Upper lobe of right lung (tissue), 1 donor: ENCODE results near the gene APOA5. TPM values are rescaled to one million over a fixed set of nuclear protein-coding genes. Genes with fewer than 3 reads are reported as not detected.
A peak's percentile ranks its signal among the peaks of the same experiment; 100 is the strongest.

Source experiments
- ATAC-seq: fragments of 200-7000 bp; cut with Tn5 transposase; one replicate; pipeline ENCODE4 v1.9.1; 2020; ENCODE audit warnings: mild to moderate bottlenecking, moderate library complexity
- DNase-seq: peaks from one replicate; pipeline ENCODE4 v3.0.0-alpha.2; 2020
- H3K27ac ChIP-seq: fragments of 200-600 bp; one replicate; pipeline ENCODE4 v1.8.0; 2022
- H3K27me3 ChIP-seq: fragments of 200-600 bp; one replicate; pipeline ENCODE4 v1.8.0; 2022; ENCODE audit warnings: mild to moderate bottlenecking
- H3K36me3 ChIP-seq: fragments of 200-600 bp; one replicate; pipeline ENCODE4 v1.8.0; 2022
- H3K4me1 ChIP-seq: fragments of 200-600 bp; one replicate; pipeline ENCODE4 v1.8.0; 2022
- H3K4me3 ChIP-seq: fragments of 200-600 bp; one replicate; pipeline ENCODE4 v1.8.0; 2022; ENCODE audit warnings: mild to moderate bottlenecking
- H3K9me3 ChIP-seq: fragments of 200-600 bp; one replicate; pipeline ENCODE4 v1.8.0; 2022
- intact Hi-C: fragments of 100-400 bp; cut with DNase I; formaldehyde crosslinking; loops from one replicate; pipeline ENCODE4 v1.11.0; 2022
- long read RNA-seq: library from polyadenylated mRNA; unstranded; transcript quantifications from one replicate; pipeline ENCODE4 v2.0.0, GENCODE V29; 2021
- total RNA-seq: library from RNA; stranded (reverse); fragmentation: NEBNext Ultra II Directional; extraction: Animal tissue kit (Norgen Biotek cat#: 25700); gene quantifications from one replicate; pipeline ENCODE4 v1.2.1, GENCODE V29; 2021
- TF ChIP-seq, protein P1 (sequence below): fragments of 200-600 bp; IDR thresholded peaks from one replicate; pipeline ENCODE4 v1.8.0; 2022; ENCODE audit warnings: antibody characterized with exemption
- donor health status: DM: no; HTN: yes; CAD: no; lungs with severe emphysema.

The APOA5 gene
- not detected for total RNA-seq
- long read RNA-seq: 0 reads

DNA sequence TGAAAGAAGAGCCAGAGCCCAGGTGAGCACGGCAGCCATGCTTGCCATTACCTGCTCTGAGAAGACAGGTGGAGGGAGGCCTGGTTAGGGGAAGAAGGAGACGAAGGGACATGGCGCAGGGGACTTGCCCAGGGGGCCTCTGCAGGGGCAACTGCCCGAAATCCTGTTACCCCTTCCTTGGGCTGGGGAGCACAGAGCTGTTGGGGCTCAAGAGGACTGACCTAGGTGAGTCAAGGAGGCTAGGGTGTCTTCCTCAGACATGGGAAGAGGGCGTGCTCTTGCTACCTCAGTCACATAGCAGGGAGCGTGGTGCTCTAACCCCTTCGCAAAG lies at the start of gene APOA5:
TSS of gene APOA5 (minus strand) at position 67 of the 331 bp plus-strand sequence. CDS start at position 48, 19 bp downstream.
- H3K27ac ChIP-seq: no peak within 1 kb of the TSS
- intact Hi-C loops: no loop called here
- TF ChIP-seq, protein P1, sequence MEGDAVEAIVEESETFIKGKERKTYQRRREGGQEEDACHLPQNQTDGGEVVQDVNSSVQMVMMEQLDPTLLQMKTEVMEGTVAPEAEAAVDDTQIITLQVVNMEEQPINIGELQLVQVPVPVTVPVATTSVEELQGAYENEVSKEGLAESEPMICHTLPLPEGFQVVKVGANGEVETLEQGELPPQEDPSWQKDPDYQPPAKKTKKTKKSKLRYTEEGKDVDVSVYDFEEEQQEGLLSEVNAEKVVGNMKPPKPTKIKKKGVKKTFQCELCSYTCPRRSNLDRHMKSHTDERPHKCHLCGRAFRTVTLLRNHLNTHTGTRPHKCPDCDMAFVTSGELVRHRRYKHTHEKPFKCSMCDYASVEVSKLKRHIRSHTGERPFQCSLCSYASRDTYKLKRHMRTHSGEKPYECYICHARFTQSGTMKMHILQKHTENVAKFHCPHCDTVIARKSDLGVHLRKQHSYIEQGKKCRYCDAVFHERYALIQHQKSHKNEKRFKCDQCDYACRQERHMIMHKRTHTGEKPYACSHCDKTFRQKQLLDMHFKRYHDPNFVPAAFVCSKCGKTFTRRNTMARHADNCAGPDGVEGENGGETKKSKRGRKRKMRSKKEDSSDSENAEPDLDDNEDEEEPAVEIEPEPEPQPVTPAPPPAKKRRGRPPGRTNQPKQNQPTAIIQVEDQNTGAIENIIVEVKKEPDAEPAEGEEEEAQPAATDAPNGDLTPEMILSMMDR: no peak
- no peaks in the 10 kb centered on the region for H3K27me3 ChIP-seq
- H3K4me1 ChIP-seq: peaks cover 19% of the 10 kb centered on the region
- DNase-seq: no peak
- H3K4me3 ChIP-seq: no peak within 1 kb of the TSS
- no peaks in the 10 kb centered on the region for H3K36me3 ChIP-seq
- H3K9me3 ChIP-seq: no peaks in the 10 kb centered on the region
- no peak for ATAC-seq

- Histone ChIP-seq H3K27ac (no peak overlapping the region), H3K27me3 (no peaks in the 10 kb centered on the region), H3K4me1 (peaks cover 1% of the 10 kb centered on the region), H3K4me3 (no peak overlapping the region), H3K9me3 (no peaks in the 10 kb centered on the region), H3K36me3 (peaks cover 21% of the 10 kb centered on the region)
- DNase-seq (no peak), ATAC-seq (no peak)
- TF ChIP-seq, protein P1: no peak
- intact Hi-C loops: no loop called here
Measured at GRCh38 chr11:116840746-116841296, 49.1 kb upstream of the APOA5 start.

DNA sequence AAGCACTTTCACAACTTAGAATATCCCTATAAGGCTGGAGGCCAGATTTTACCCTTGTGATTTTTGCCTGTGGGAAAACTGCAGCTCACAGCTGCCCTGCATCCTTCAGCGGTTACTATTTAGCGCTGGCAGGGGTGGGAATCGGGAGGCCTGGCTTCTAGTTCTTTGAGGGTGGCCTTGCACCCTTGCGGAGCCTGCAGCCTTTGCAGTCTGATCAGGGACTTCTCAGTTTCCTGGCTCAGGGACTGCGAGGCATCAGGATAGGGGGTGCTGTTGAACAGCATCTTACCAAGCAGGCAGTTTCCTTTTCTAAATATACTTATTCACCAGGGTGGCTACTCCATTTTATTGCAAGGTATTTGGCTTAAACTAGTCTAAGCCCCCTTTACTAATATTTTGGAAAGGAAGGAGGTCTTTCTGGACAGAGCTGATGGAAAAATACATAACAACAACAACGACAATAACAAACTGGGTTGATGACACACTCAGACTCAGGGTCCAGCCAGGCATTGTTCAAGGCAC lies 48.6 kb upstream of the APOA5 start:
- H3K9me3 ChIP-seq: no peaks in the 10 kb centered on the region
- TF ChIP-seq, protein P1: peak; percentile 22
- no peaks in the 10 kb centered on the region for H3K27me3 ChIP-seq
- DNase-seq (no peak), ATAC-seq (no peak)
- no peak overlapping the region for H3K27ac ChIP-seq
- intact Hi-C loops: no loop called here
- no peak overlapping the region for H3K4me3 ChIP-seq
- H3K4me1 ChIP-seq: peaks cover 7% of the 10 kb centered on the region
- peaks cover 16% of the 10 kb centered on the region for H3K36me3 ChIP-seq

DNA sequence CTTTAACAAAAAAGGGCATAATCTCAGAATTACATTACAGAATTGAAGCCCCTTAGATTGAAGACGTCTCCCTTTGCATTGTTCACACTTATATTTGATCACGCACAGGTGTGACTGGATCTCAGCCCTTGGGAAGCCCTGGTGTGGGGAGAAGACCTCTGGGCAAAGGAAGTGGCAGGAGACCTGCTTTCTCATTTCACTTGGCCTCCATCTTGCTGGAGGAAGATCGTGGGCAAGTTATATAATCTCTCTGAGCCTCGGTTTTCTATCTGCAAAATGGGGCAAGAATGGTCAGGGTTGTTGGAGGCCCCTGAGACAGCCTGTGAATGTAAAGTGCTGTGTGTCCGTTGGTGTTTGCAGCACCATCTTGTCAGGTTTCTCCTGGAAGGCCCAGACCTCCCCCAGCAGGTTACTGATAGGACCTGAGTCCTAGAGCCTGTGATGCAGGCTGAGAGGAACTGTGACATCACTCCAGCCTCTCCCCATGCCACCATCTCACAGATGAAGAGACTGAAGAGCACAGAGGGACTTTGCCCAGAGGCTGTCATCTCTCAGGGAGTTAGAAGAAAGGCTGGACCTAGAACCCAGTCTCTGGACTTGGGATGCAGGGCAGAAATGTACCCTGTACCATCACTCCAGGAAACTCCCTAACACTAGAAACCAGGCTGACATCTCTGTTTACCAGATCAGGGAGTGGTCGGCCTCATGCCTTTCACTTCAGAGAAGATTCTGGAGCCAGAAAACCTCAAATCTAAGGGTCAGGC lies 46.8 kb upstream of the APOA5 start:
- TF ChIP-seq, protein P1: no peak
- intact Hi-C loops: no loop called here
- H3K9me3 ChIP-seq: no peaks in the 10 kb centered on the region
- H3K27me3 ChIP-seq: no peaks in the 10 kb centered on the region
- no peak for DNase-seq
- H3K4me3 ChIP-seq: no peak overlapping the region
- ATAC-seq: no peak
- no peak overlapping the region for H3K27ac ChIP-seq
- peaks cover 19% of the 10 kb centered on the region for H3K4me1 ChIP-seq
- peaks cover under 1% of the 10 kb centered on the region for H3K36me3 ChIP-seq

GRCh38 chr11:116837231-116838091 lies 45.8 kb upstream of the APOA5 start, which contains the start of gene APOA1:
Gene APOA1 (minus strand): TSS chr11:116837622. CDS start chr11:116837387, 235 bp downstream.
- H3K27me3 ChIP-seq: no peaks in the 10 kb centered on the region
- intact Hi-C loops: no loop called here
- TF ChIP-seq, protein P1: no peak
- H3K4me1 ChIP-seq: peaks cover 19% of the 10 kb centered on the region
- H3K9me3 ChIP-seq: no peaks in the 10 kb centered on the region
- H3K4me3 ChIP-seq: no peak within 1 kb of the TSS
- H3K27ac ChIP-seq: peak within 1 kb of the TSS; percentile 87
- DNase-seq: no peak
- ATAC-seq: no peak
- no peaks in the 10 kb centered on the region for H3K36me3 ChIP-seq
